H9 (cell line): ENCODE results near the gene ARCN1. TPM values are rescaled to one million over a fixed set of nuclear protein-coding genes. Genes with fewer than 3 reads are reported as not detected.
A peak's percentile ranks its signal among the peaks of the same experiment; 100 is the strongest.

Source experiments
- DNase-seq: peaks from one replicate; pipeline ENCODE4 v3.0.0-alpha.2; 2017
- H2AFZ ChIP-seq: one replicate; pipeline ENCODE4 v1.6.1; 2013; ENCODE audit warnings: mild to moderate bottlenecking, low read length, control low read depth, moderate library complexity
- H2AK5ac ChIP-seq: 2 replicates; pipeline ENCODE4 v1.6.1; 2013; ENCODE audit warnings: low read length, control low read depth, mixed read lengths; ENCODE audit not compliant: insufficient read length
- H2BK120ac ChIP-seq: one replicate; pipeline ENCODE4 v1.6.1; 2013; ENCODE audit warnings: low read depth, mild to moderate bottlenecking, low read length, control low read depth, inconsistent platforms; ENCODE audit not compliant: poor library complexity, severe bottlenecking
- H2BK12ac ChIP-seq: 2 replicates; pipeline ENCODE4 v1.6.1; 2013; ENCODE audit warnings: low read length, control low read depth, mixed read lengths, low read depth; ENCODE audit not compliant: insufficient read length
- H2BK15ac ChIP-seq: 2 replicates; pipeline ENCODE4 v1.6.1; 2013; ENCODE audit warnings: low read depth, low read length, control low read depth
- H2BK20ac ChIP-seq: one replicate; pipeline ENCODE4 v1.6.1; 2013; ENCODE audit warnings: low read depth, mild to moderate bottlenecking, low read length, control low read depth, inconsistent platforms; ENCODE audit not compliant: poor library complexity, severe bottlenecking
- H2BK5ac ChIP-seq: 2 replicates; pipeline ENCODE4 v1.6.1; 2013; ENCODE audit warnings: low read length, control low read depth, mixed read lengths; ENCODE audit not compliant: insufficient read length
- H3K14ac ChIP-seq: 2 replicates; pipeline ENCODE4 v1.6.1; 2013; ENCODE audit warnings: low read length, control low read depth; ENCODE audit not compliant: insufficient read depth
- H3K18ac ChIP-seq: 2 replicates; pipeline ENCODE4 v1.6.1; 2013; ENCODE audit warnings: low read depth, mild to moderate bottlenecking, mixed read lengths, low read length, control low read depth; ENCODE audit not compliant: insufficient read length
- H3K23ac ChIP-seq: 2 replicates; pipeline ENCODE4 v1.6.1; 2013; ENCODE audit warnings: low read length, control low read depth, mixed read lengths, low read depth; ENCODE audit not compliant: insufficient read length
- H3K23me2 ChIP-seq: 2 replicates; pipeline ENCODE4 v1.6.1; 2013; ENCODE audit warnings: low read depth, mild to moderate bottlenecking, mixed read lengths, low read length, control low read depth; ENCODE audit not compliant: insufficient read length, poor library complexity, severe bottlenecking
- H3K27ac ChIP-seq: 2 replicates; pipeline ENCODE4 v1.5.1; 2013; ENCODE audit warnings: low read length, control low read depth, mixed read lengths, low read depth; ENCODE audit not compliant: insufficient read length
- H3K27me3 ChIP-seq: 2 replicates; pipeline ENCODE4 v1.6.1; 2013; ENCODE audit warnings: low read length, control low read depth, inconsistent platforms; ENCODE audit not compliant: insufficient read depth
- H3K4ac ChIP-seq: 2 replicates; pipeline ENCODE4 v1.6.1; 2013; ENCODE audit warnings: low read depth, mild to moderate bottlenecking, control low read depth, inconsistent platforms, low read length, moderate library complexity
- H3K4me1 ChIP-seq: 2 replicates; pipeline ENCODE4 v1.6.1; 2013; ENCODE audit warnings: low read length, control low read depth, inconsistent platforms; ENCODE audit not compliant: insufficient read depth
- H3K4me2 ChIP-seq: 2 replicates; pipeline ENCODE4 v1.6.1; 2013; ENCODE audit warnings: low read length, control low read depth, mixed read lengths; ENCODE audit not compliant: insufficient read length, insufficient read depth
- H3K56ac ChIP-seq: 2 replicates; pipeline ENCODE4 v1.6.1; 2013; ENCODE audit warnings: low read depth, mild to moderate bottlenecking, mixed read lengths, low read length, control low read depth; ENCODE audit not compliant: insufficient read length
- H3K79me1 ChIP-seq: 2 replicates; pipeline ENCODE4 v1.6.1; 2013; ENCODE audit warnings: low read depth, mild to moderate bottlenecking, moderate library complexity, low read length, control low read depth, inconsistent platforms; ENCODE audit not compliant: insufficient read depth, poor library complexity, severe bottlenecking
- H3K79me2 ChIP-seq: 2 replicates; pipeline ENCODE4 v1.6.1; 2013; ENCODE audit warnings: low read length, control low read depth, inconsistent platforms; ENCODE audit not compliant: insufficient read depth
- H3K9ac ChIP-seq: 2 replicates; pipeline ENCODE4 v1.6.1; 2013; ENCODE audit warnings: low read length, control low read depth, mixed read lengths; ENCODE audit not compliant: insufficient read length; ENCODE audit errors: extremely low read depth
- H3K9me3 ChIP-seq: one replicate; pipeline ENCODE4 v1.6.1; 2013; ENCODE audit warnings: low read depth, low read length, inconsistent platforms; ENCODE audit not compliant: control insufficient read depth
- H3T11ph ChIP-seq: one replicate; pipeline ENCODE4 v1.6.1; 2013; ENCODE audit warnings: mild to moderate bottlenecking, low read length, control low read depth, inconsistent platforms
- H4K20me1 ChIP-seq: one replicate; pipeline ENCODE4 v1.6.1; 2013; ENCODE audit not compliant: control insufficient read depth, insufficient read length, insufficient read depth
- H4K5ac ChIP-seq: 2 replicates; pipeline ENCODE4 v1.6.1; 2013; ENCODE audit warnings: low read depth, mild to moderate bottlenecking, mixed read lengths, low read length, control low read depth; ENCODE audit not compliant: insufficient read length
- H4K8ac ChIP-seq: replicated peaks from 2 replicates; pipeline ENCODE4 v1.6.1; 2013; ENCODE audit warnings: low read length, control low read depth, mixed read lengths, low read depth; ENCODE audit not compliant: insufficient read length
- H4K91ac ChIP-seq: 2 replicates; pipeline ENCODE4 v1.6.1; 2013; ENCODE audit warnings: low read depth, mild to moderate bottlenecking, moderate library complexity, mixed read lengths, low read length, control low read depth; ENCODE audit not compliant: insufficient read length
- H3K27ac Mint-ChIP-seq, 3 experiments: 2 replicates in 2 of 3; 3 replicates in 1 of 3; pipeline ENCODE4 v1.8.0; 2020 to 2021; ENCODE audit warnings: mixed read lengths in 3 of 3, mild to moderate bottlenecking in 1 of 3, moderate library complexity in 1 of 3
- H3K27me3 Mint-ChIP-seq: 2 replicates; pipeline ENCODE4 v1.8.0; 2021; ENCODE audit warnings: low read depth, mild to moderate bottlenecking, moderate library complexity, mixed read lengths
- H3K36me3 Mint-ChIP-seq, 3 experiments: 2 replicates in 2 of 3; 3 replicates in 1 of 3; pipeline ENCODE4 v1.8.0; 2020 to 2021; ENCODE audit warnings: low read depth in 3 of 3, mixed read lengths in 3 of 3; ENCODE audit not compliant: insufficient read depth in 1 of 3
- H3K4me1 Mint-ChIP-seq, 2 experiments: 2 replicates each; pipeline ENCODE4 v1.8.0; 2020; ENCODE audit warnings: mixed read lengths in 2 of 2
- H3K4me3 Mint-ChIP-seq, 2 experiments: 2 replicates in 1 of 2; 3 replicates in 1 of 2; pipeline ENCODE4 v1.8.0; 2020 to 2021; ENCODE audit warnings: mild to moderate bottlenecking in 2 of 2, mixed read lengths in 2 of 2, moderate library complexity in 1 of 2
- H3K9me3 Mint-ChIP-seq, 2 experiments: 2 replicates in 1 of 2; 3 replicates in 1 of 2; pipeline ENCODE4 v1.8.0; 2020; ENCODE audit warnings: mild to moderate bottlenecking in 2 of 2, mixed read lengths in 2 of 2, moderate library complexity in 1 of 2
- total RNA-seq: library from RNA; stranded (reverse); gene quantifications from 2 replicates; pipeline ENCODE4 v1.2.1, GENCODE V29; 2021
- TF ChIP-seq, protein P1 (sequence below): fragments of 200-600 bp; sonication (generic); conservative IDR thresholded peaks from 3 replicates; pipeline ENCODE4 v1.8.0; 2021; ENCODE audit warnings: antibody characterized with exemption, mild to moderate bottlenecking

Gene ARCN1
- total RNA-seq, 1 experiment from 2014 or later = 152 TPM

DNA sequence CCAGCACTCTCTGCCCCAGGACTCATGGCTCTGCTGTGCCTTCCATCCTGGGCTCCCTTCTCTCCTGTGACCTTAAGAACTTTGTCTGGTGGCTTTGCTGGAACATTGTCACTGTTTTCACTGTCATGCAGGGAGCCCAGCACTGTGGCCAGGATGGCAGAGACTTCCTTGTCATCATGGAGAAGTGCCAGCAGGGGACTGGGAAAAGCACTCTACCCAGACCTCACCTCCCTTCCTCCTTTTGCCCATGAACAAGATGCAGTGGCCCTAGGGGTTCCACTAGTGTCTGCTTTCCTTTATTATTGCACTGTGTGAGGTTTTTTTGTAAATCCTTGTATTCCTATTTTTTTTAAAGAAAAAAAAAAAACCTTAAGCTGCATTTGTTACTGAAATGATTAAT, 47.9 kb upstream of the ARCN1 start:
- Histone ChIP-seq H3K23me2 (no peaks in the 10 kb centered on the region), H2BK5ac (no peak overlapping the region), H3K56ac (no peak overlapping the region), H3K27ac (no peak overlapping the region), H3K79me1 (no peaks in the 10 kb centered on the region), H3K4me2 (no peak overlapping the region), H2AK5ac (no peak overlapping the region), H3K18ac (no peak overlapping the region), H4K8ac (no peak overlapping the region), H3K4ac (no peak overlapping the region), H2BK20ac (no peak overlapping the region), H3K14ac (no peak overlapping the region), H3K27me3 (no peaks in the 10 kb centered on the region), H4K91ac (no peak overlapping the region), H3K9ac (no peak overlapping the region), H2BK120ac (no peak overlapping the region), H3K23ac (no peak overlapping the region), H3K79me2 (no peaks in the 10 kb centered on the region), H2AFZ (no peak overlapping the region), H2BK15ac (no peak overlapping the region), H2BK12ac (no peak overlapping the region), H4K20me1 (no peaks in the 10 kb centered on the region), H3K9me3 (no peaks in the 10 kb centered on the region), H3T11ph (no peak overlapping the region), H3K4me1 (no peaks in the 10 kb centered on the region), H4K5ac (no peak overlapping the region)
- H3K27ac Mint-ChIP-seq = peak overlapping the region in 1 of 3 experiments; percentile 50; a peak in 1 of 7 replicates
- no peaks in the 10 kb centered on the region for H3K9me3 Mint-ChIP-seq
- H3K27me3 Mint-ChIP-seq = peaks cover 2% of the 10 kb centered on the region; the same call in 1 of the 2 replicates
- H3K4me3 Mint-ChIP-seq = no peak overlapping the region
- H3K4me1 Mint-ChIP-seq = peaks cover 23% of the 10 kb centered on the region in 2 experiments
- DNase-seq = no peak
- TF ChIP-seq, protein P1, sequence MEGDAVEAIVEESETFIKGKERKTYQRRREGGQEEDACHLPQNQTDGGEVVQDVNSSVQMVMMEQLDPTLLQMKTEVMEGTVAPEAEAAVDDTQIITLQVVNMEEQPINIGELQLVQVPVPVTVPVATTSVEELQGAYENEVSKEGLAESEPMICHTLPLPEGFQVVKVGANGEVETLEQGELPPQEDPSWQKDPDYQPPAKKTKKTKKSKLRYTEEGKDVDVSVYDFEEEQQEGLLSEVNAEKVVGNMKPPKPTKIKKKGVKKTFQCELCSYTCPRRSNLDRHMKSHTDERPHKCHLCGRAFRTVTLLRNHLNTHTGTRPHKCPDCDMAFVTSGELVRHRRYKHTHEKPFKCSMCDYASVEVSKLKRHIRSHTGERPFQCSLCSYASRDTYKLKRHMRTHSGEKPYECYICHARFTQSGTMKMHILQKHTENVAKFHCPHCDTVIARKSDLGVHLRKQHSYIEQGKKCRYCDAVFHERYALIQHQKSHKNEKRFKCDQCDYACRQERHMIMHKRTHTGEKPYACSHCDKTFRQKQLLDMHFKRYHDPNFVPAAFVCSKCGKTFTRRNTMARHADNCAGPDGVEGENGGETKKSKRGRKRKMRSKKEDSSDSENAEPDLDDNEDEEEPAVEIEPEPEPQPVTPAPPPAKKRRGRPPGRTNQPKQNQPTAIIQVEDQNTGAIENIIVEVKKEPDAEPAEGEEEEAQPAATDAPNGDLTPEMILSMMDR = no peak
- H3K36me3 Mint-ChIP-seq = peaks cover 25 to 59% (median 54%) of the 10 kb centered on the region in 3 experiments; a peak in 6 of 7 replicates
